ENCODE results near the gene BOC.

The BOC gene

GRCh38 chr3:113273011-113273410 lies 61.7 kb downstream of the BOC start:
- DNase-seq, result no peak

GRCh38 chr3:113273604-113274378 lies 62.4 kb downstream of the BOC start:
- DNase-seq, result no peak

DNA sequence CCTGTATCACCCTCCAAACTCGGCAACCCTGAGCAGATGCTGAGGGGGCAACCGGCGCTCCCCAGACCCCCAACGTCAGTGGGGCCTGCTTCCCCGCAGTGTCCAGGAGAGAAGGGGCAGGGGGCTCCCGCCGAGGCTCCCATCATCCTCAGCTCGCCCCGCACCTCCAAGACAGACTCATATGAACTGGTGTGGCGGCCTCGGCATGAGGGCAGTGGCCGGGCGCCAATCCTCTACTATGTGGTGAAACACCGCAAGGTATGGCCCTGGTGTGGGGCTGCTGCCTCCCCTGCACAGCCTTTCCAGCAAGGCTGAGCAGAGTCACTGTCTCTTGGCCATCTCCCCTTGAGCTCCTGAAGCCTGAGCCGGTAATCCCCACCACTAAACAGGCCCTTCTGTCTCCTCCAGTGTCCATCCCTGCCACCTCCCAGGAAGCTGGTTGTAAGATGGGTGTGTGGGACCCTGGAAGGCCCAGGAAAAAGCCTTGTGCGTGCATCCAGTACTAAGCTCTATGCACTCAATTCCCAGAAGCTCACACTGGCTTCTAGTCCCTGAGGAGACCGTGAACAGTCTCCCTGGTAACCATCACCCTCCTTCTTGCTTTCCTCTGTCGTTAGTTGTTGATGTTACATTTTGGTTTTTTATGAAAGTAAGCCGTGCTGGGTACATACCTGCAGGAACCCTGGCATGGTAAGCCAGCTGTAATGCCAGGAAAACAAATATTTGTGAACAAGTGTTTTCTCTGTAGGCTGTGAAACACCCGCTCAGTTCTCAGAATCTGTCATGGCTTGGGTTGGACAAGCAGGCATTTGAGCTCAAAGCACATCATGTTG lies 63.3 kb downstream of the BOC start:
- no peak for DNase-seq

DNA sequence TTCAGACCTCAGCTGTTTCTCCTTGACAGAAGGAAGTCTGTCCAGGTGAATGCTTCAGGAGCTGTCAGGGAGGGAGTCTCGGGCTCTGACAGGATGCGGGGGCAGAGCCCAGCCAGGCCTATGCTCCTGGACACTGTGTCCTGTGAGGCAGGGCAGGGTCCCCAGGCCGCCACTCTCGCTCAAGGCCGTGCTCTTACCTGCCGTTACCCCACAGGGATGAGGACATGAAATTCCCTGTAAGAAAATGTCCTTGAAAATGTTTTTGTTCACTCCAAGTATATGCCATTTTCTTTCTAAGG lies 63.9 kb downstream of the BOC start:
- no peak for DNase-seq

DNA sequence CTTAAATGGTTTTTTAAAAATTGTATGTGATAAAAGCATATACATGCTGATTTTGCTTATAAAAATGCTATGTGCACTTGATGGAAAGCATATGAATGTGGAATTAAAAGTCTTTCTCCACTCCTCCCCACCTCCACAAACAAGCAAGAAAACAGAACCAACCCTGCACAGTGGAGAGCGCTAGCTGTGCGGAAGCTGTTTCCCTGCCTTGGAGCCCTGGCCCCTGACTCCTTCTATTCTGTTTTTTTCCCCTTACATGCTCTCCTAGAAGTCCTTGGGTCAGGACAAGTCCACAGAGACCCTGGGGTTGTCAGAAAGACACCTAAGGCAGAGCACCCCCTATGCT lies 64.2 kb downstream of the BOC start:
- DNase-seq, result no peak

GRCh38 chr3:113275929-113276750 lies 64.8 kb downstream of the BOC start:
- DNase-seq, result no peak

DNA sequence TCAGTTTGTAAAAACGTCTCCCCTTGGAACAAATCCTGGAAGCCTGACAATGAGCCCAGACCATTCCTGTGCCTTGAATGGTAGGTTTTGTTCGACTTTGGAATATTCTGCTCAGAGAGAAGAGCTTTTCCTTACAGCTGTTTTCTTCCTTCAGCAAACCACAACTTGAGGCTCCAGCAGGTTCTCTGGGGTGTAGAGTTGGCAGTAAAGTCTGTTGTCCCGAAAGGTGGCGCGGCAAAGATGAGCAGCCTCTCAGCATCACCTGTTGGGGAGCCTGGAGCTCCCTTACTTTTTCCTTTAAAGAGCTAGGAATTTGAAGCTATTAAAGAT lies 65.4 kb downstream of the BOC start:
- DNase-seq, result no peak

DNA sequence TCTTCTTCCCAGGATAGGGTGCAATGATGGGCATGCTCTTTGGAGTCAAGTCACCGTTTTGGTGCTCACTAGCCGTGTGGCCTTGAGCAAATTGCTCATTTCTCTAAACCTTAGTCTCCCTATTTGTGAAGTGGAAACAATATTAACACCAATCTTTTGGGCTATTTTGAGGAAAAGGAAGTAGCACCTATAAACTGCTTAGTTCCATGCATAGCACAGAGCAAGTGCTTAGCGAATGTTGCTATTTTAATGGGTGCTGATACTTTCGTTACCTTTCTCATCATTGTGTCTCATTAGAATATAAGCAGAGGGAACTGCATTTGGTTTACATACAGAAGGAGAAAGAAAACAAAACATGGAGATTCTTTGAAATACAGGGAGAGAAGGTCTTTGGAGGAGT lies 66.1 kb downstream of the BOC start:
- no peak for DNase-seq

- no peak for DNase-seq
Measured at GRCh38 chr3:113277941-113278598, 66.7 kb downstream of the BOC start.

- no peak for DNase-seq
Measured at GRCh38 chr3:113278599-113278955, 67.2 kb downstream of the BOC start.

DNA sequence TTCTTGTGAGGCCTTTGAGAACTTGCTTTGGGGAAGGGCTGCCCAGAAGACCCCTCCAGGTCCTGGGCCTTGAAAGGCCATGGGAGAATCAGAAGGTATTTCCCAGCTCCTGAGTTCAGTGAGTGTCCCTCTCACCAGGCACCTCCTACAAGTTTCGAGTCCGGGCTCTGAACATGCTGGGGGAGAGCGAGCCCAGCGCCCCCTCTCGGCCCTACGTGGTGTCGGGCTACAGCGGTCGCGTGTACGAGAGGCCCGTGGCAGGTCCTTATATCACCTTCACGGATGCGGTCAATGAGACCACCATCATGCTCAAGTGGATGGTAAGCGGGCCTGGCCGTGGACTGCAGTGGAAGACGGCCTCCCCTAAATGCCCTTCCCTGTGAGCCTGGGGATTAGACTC lies 68.3 kb downstream of the BOC start:
- no peak for DNase-seq

DNA sequence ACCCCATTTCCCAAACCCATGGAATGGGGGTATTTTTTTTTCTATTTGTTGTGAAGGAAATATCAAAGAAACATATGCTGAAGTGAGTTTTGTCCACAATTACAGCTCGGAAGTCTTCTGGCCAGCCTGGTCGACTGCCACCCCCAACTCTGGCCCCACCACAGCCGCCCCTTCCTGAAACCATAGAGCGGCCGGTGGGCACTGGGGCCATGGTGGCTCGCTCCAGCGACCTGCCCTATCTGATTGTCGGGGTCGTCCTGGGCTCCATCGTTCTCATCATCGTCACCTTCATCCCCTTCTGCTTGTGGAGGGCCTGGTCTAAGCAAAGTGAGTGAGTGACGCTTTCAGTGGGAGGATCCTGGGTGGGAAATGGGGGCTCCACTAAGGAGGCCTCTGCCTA lies 71.9 kb downstream of the BOC start:
- DNase-seq, result no peak

GRCh38 chr3:113284453-113285050 lies 73.2 kb downstream of the BOC start:
- DNase-seq, result no peak

DNA sequence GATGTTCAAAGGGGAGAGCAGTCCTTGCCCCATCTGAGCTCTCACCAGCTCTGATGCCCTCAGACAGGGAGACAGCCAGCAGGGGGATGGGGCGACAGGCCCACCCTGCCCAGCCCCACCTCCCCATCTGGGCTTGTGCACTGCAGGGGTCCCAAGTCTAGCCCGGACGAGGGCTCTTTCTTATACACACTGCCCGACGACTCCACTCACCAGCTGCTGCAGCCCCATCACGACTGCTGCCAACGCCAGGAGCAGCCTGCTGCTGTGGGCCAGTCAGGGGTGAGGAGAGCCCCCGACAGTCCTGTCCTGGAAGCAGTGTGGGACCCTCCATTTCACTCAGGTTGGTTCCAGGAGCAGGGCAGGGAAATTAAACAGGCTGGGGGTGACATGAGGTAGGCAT lies 73.9 kb downstream of the BOC start:
- no peak for DNase-seq

- no peak for DNase-seq
Measured at GRCh38 chr3:113285741-113286140, 74.4 kb downstream of the BOC start.

DNA sequence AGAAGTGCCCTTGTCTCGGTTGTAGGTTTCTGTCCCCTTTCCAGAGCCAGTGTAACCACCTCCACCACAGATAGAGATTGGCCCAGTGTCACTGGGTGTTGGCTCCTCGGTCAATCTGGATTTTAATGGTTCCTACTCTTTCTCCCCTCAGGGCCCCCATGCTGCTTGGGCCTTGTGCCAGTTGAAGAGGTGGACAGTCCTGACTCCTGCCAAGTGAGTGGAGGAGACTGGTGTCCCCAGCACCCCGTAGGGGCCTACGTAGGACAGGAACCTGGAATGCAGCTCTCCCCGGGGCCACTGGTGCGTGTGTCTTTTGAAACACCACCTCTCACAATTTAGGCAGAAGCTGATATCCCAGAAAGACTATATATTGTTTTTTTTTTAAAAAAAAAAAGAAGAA lies 75.2 kb downstream of the BOC start:
- DNase-seq, result no peak

DNA sequence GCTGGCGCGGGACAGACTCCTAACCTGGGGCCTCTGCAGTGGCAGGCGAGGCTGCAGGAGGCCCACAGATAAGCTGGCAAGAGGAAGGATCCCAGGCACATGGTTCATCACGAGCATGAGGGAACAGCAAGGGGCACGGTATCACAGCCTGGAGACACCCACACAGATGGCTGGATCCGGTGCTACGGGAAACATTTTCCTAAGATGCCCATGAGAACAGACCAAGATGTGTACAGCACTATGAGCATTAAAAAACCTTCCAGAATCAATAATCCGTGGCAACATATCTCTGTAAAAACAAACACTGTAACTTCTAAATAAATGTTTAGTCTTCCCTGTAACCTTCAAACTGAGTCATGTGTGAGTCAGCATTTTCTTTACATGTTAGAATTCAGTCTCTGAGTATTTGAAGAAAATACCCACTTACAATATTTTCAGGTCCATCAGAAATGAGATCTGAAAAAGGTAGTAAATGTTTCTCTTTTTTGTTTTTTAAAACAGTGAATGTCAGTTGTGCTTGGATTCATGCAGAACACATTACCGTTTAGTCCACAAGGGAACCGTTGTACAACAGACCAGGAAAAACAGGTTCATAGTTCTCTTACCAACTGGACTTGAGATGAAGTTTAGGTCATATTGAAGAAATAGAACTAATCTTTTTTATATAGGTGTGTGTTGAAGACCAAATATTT lies 75.9 kb downstream of the BOC start:
- DNase-seq, result no peak

- peak; percentile 4 for DNase-seq
Measured at GRCh38 chr3:113287803-113288648, 76.7 kb downstream of the BOC start.

DNA sequence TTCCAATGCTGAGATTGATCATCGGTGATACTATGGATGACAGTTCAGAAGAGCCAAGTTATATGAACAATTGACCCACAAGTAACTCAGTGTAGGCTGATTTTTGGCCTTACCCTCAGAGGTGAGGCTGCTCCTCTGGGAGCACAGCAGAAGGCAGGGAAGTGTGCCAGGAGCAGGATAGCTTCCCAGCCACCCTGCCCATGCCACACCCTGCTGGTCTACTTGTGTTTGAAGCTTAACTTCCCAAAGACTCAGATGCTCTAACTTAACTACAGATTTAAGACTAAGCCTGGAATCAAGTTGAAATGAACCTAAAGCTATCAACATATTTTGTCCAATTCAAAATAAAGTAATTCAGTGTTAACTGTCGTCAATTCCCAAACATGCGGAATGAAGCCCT lies 77.5 kb downstream of the BOC start:
- DNase-seq, result no peak

DNA sequence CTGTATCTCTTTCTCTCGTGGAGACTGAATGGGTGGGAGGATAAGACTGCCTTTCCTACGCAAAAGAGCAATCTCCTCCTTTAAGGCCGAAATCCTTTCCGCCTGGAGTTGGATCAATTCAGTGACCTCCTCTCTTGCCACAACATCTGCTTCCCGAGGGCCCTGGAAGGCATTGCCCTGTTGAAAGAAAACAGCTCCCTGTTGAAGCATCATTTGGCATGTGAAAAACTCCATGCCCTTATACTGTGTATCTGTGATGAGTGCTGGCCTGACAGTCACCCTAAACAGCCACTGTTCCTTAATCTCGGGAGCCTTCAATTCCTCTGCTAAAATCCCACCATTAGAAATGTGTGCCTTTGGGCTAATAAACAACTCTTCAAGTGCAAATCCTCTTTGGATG lies 80.2 kb downstream of the BOC start:
- no peak for DNase-seq

DNA sequence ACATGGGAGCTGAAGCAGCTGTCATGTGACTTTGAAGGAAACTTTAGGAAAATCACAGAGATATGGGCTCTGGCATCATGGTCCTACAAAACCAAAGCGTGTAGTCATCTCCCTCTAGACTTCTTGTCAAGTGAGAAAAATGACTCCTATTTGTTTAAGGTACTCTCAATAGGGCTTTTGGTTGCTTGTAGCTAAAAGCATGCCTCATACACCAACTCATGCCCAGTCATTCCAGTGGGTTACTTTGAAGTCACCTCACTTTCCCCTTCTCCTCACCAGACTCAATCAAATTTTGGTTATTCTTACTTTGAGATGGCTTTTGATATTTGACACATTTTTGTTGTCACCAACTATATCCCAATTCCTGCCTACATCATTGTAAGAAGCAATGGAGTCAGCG lies 81.6 kb downstream of the BOC start:
- DNase-seq, result no peak

- no peak for DNase-seq
Measured at GRCh38 chr3:113293348-113293747, 82.0 kb downstream of the BOC start.
